NCI-H146 treated with DMSO at 0.1 percent for 48 hours (cell line): ENCODE results near the gene SH2B3.
"Not testable (repeated sequence)": the region's sequence is repeated elsewhere in the genome, so short reads cannot be mapped to it uniquely, and the experiment has no call there.

Experiments
- DNase-seq: peaks from one replicate; lab custom pipeline; 2025; ENCODE audit not compliant: unreplicated experiment; lab: John Stamatoyannopoulos, UW

Gene SH2B3

DNA sequence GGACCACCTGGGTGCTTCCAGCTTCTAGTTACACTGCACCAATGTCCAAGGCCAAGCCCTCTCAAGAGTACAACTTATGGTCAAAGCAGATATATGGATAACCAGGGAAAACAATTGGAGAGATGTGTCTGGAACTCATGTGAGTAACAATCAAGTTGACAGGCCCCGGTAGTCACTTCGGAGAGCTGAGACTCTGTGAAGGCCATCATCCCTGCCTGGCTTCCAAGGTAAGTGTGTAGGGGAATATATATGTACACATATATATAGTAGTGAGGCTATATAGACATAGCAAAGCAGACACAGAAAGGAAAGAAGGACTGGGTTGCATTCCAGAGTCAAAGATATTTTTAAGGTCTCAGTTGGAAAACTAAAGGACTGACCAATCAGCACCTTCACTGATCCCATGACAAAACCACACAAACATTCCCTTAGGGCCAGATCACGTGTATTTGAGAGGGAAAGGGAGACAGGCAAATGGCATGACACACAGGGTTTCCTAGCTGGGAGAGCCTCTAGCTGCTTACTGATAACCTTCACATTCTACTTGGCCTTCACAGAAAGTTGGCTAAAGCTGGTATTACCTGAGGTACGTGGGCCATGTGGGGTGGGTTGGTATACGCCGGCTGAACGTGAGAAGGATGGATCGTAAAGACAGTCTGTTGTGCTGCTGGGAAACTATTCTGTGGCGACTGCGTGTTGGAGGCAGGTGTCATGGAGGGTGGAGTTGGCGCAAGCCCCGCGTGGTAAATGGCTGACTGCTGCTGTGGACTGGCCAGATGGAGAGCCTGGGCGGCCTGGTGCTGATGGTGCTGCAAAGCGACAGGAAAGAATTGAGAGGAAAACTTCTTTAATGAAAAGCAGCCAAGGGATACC is 50.0 kb downstream of the SH2B3 start:
- no peak for DNase-seq

- no peak for DNase-seq
Observed at GRCh38 chr12:111457071-111457470, 51.3 kb downstream of the SH2B3 start.

- no peak for DNase-seq
Observed at GRCh38 chr12:111457577-111457976, 51.9 kb downstream of the SH2B3 start.

DNA sequence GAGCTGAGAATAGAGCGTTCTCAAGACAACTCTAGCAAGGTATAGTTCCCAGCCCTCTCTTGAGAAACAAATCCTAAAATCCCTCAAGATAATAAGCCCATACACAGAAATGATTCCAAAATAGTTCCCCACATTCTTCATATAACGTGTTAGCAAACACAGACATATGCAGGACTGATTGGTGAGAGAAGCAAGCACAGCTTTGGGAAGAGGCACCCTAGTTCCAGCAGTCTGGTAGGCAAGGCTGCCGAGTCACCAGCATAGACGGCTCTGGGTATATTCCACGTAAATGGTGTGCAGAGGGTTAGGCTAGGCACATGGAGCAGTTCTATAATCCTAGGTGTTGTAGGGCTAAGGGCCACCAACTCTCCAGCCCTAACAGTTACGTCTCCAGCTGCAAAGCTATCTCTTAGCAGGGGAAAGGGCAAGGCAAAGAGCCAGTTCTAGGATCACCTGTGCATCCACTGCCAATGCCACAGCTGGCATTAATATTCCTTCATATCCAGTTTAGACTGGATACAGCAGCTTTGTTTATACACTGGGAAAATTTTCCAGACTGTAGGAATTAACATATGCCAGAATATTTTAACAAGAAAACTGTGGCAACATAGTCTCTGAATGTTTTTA is 52.9 kb downstream of the SH2B3 start:
- no peak for DNase-seq

- not testable (repeated sequence) for DNase-seq
Observed at GRCh38 chr12:111460111-111460510, 54.4 kb downstream of the SH2B3 start.

DNA sequence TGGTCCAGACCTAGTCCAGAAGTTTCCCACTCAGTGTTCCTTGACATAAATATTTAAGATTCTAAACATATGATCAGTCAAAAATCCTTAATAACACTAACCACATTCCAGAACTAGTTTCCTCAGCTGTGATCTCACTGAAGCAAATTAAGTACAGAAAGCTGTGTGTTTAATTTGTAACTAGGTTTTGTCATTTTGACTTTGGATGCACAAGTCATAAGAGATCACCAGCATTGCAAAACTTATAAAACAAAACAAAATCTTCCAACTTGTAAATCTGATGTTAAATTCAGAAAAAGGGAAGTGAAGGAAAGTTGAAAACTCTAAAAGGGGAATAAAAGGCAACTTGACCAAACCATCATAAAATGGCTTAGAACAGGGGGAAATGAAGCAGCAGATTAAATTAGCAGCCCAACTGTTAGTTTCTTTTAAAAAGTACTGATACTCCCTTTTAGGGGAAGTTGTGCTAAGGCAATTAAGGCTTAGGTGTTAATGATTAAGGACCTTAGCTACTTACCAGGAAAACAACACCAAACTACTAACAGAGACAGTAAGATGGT is 56.6 kb downstream of the SH2B3 start:
- no peak for DNase-seq

DNA sequence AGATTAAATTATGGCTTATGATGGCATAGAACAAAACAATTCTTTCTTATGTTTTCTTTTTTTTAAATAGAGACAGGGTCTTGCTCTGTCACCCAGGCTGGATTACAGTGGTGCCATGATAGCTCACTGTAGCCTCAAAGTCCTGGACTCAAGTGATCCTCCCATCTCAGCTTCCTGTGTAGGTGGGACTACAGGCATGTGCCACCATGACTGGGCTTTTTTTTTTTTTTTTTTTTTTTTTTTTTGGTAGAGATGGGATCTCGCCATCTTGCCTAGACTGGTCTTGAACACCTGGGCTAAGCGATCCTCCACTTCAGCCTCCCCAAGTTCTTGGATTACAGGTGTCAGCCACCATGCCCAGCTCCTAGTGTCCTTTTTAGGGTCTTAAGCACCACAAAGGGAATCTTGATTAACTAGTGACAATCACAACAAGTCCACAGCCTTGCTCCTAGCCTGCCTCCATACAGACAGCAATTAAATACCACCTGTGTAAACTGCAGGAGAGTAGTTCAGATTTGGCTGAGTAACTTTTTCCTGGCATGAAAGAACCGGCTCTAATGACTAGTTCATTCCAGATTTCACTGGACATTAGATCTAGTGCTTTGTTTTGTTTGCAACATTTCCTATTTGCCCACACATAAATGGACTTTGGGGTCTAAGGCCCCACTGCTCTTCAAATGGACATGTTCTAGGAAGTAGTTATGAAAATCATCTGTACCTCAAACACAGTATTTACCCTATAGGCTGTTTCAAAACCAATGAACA is 61.6 kb downstream of the SH2B3 start:
- DNase-seq = peak; percentile 27

DNA sequence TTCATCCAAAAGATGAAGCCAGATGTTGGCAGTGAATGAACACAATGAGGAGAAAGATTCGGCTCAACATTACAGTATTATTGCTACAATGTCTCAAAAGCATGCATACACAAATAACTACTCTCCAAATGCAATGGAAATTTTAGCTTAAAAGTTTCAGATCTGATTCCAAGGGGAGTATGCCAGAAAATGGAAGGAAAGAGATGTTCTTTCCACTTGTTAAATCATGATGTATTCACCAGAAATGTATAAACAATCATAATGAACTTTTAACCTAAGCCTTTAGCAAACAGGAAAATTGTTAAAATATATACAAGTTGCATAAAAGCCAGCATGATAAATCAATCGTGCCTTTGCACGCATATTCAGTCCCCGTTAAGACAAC is 62.1 kb downstream of the SH2B3 start:
- no peak for DNase-seq

DNA sequence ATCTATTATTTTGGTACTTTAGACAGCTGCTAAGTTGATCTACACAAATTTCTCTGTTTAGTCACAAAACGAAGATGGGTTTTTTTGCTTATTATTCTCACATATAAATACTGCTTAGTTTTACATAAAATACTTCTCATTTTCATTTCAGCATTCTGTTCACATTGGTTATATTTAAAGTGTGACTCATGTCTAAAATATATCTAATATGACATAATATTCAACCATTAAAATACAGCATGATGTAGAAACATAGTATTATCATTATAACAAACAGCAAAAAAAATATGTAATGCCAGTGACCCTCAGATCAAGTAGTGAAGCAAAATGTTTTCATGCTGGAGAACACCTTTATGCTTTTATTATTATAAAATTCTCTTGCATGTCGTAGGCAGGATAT is 63.7 kb downstream of the SH2B3 start:
- DNase-seq = no peak

DNA sequence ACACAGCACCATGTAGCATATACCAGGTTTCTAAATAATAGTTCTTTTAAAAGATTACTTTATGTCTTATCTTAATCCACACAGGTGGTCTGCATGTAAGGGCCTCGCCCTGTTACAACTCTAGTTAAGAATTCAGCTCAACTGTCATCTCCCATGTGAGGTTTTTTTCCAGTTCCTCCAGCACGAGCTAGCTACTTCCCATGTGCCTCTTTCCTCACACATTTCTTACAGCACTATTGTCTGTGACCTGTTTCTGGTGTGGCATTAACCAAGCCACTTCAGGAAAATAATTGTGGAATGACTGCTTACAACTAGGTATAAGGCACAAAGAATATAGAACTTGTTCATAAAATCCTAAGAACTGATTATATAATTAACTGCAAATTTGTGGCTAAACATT is 65.5 kb downstream of the SH2B3 start:
- DNase-seq = no peak

DNA sequence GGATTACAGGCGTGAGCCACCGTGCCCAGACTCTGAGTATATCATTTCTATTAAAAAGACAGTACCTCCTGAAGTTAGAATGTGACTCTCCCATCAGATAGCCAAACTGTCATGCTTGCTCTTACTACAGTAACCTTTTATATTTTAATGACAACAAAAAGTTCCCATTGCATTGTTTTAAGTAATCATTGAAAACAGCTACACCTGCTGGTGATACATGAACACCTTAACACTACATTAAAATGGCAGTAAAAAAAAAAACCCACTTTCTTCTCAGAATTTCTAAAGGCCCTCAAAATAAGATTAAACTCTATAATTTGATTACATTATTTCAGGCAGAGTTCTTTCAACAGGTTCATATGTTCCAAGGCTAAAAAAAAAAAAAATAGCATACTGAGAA is 76.7 kb downstream of the SH2B3 start:
- DNase-seq = no peak

DNA sequence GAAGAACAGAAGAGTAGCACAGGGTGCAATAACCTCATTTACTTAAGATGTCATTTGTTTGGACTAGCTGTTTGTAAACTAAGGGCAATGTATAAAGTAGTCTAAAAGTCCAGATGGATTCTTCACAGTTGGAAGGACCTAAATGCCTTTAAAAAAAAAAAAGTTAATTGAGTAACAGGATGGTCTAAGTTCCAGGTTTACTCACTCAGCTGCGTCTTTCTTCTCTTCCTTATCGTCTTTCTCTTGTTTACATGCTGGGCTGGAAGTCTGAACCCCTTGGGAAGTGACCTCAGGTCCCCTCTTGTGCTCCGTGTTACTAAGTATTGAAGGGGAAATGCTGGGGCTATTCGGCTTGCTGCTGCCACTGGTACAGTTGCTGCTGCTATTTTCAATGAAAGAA is 82.5 kb downstream of the SH2B3 start:
- no peak for DNase-seq

DNA sequence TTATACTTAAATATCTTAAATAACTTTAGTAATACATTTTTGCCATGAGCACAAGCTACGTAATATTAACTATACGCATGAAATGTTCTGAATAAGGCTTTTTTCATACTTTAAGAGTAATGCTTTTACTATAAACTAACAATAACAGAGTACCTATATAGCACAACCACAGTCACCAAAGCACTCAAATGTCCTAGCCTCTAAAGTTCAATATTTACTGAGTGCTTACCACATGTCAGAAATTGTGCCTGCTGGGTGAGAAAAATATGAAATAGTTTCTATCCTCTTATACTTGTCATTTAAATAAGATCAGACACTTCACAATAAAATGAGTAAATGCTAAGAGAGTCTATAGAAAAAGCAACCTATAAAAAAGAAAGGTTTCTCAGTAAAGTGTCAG is 83.1 kb downstream of the SH2B3 start:
- DNase-seq = no peak

GRCh38 chr12:111492979-111493378 is 87.3 kb downstream of the SH2B3 start:
- DNase-seq = not testable (repeated sequence)

DNA sequence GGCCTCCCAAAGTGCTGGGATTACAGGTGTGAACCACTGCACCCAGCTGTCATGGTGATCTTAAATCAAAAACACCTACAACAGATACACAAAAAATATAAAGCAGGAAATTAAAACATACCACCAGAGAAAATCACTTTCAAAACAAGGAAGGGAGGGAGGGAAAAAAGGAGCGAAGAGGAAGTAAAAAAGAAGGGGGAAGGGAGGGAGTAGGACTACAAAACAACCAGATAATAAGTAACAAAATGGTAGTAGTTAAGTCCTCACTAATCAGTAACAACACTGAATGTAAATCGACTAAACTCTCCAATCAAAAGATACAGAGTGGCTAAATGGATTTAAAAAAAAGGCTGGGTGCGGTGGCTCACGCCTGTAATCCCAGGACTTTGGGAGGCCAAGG is 89.0 kb downstream of the SH2B3 start:
- no peak for DNase-seq
